GM18907 (cell line): ENCODE results near the gene CNTN3.

Experiments
- ATAC-seq: cut with Tn5 transposase; IDR thresholded peaks from one replicate; pipeline ENCODE4 v1.9.1; 2021; ENCODE audit warnings: mild to moderate bottlenecking, moderate library complexity; ENCODE audit not compliant: unreplicated experiment

Gene CNTN3

DNA sequence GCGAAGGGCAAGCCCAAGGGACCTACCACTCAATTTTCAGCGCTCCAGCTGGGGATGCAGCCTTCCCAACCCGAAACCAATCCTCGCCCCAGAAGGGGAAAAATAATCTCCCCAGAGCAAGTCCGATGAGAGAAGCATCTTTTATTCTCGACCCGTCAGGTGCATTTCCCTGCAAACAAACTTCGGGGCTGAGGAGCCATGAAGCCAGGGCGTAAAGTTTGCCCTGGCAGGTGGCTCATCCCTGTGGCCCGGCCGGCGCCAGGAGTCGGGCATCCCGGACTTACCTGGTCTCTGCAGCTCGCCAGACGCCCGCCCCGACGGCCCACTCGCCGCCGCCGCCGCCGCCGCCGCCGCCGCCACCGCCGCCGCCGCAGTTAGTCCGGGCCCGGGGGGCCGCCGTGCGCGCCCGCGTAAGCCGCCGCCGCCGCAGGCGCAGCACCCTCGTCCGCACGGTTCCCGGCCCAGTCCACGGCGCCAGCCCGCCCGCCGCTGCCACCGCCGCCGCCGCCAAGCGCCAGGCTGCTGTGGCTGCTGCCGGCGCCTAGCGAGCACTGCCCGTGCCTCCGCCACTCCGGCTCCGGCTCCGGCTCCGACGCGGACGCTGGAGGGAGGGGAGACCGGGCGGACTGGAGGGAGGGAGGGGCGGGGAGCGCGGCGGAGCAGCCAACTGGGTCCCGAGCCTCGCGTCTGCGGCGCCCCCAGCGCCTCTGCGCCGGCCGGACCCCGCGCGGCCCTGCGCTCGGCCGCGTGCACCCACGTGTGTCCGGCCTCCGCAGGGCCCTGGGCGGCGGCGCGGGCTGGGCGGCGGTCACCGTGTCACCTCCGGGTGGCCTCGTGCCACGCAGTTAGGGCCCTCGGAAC, at the start of gene CNTN3:
CNTN3 (minus strand) TSS at position 553 of the 861 bp plus-strand sequence. CDS start 93,547 bp downstream, outside the sequence.
- ATAC-seq = no peak

- ATAC-seq = no peak
Measured at GRCh38 chr3:74663178-74663577, 48.7 kb upstream of the CNTN3 start.

DNA sequence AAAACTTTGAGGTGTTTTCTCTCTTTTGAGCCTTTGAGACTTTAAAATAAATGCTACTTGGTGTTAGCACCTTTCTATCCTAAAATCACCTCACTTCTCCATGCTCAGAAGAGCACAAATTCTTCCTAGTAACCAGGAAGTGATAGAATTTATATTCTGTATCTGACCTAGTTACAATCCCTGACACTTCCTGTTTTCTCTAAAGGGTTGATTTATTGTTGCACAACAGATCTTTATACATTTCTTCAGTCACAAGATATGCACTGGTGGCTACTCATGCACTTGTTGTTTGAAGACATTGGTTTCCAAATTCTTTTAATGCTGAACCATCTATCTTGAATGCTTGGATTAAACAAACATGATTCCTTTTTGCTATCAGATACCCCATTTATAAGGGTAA, 47.2 kb upstream of the CNTN3 start:
- no peak for ATAC-seq

GRCh38 chr3:74651885-74652284, 37.4 kb upstream of the CNTN3 start:
- ATAC-seq = no peak

- no peak for ATAC-seq
Measured at GRCh38 chr3:74651292-74651691, 36.8 kb upstream of the CNTN3 start.

DNA sequence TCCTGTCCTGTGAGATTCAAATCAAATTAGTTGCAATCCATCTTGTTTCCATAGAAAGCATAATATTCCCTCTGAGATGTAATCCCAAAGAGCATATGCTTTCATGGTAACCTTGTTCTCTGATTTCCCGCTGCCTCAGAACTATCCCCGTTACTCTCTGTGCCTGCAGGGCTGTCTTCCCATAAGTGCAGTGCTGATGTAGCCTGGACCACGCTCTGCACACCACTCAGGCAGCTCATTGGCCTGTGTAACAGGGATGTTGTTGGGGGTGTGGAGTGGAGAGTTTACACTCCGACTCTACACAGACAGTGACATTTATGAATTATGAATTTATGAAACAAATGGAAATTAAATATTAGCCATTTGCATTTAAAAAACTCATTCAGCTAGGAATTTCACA, 33.6 kb upstream of the CNTN3 start:
- no peak for ATAC-seq

GRCh38 chr3:74646094-74646493, 31.6 kb upstream of the CNTN3 start:
- no peak for ATAC-seq

GRCh38 chr3:74643636-74644035, 29.2 kb upstream of the CNTN3 start:
- no peak for ATAC-seq

DNA sequence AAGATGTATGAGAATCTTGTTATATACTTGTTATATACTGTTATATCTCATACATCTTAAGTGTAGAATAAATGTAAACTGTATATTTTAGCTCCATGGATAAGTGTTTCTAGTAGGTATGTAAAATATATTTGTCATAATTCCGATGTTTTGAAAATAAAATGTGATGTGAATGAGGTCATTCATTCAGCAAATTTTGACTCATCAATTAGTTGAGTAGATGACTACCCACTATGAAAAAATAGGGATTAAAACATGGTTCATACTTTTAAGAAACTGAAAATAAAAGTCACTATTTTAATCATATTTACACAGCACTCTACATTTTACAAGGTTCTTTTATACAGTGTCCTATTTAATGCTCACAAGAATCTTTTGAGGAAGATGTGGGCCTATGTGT, 28.4 kb upstream of the CNTN3 start:
- ATAC-seq = no peak

DNA sequence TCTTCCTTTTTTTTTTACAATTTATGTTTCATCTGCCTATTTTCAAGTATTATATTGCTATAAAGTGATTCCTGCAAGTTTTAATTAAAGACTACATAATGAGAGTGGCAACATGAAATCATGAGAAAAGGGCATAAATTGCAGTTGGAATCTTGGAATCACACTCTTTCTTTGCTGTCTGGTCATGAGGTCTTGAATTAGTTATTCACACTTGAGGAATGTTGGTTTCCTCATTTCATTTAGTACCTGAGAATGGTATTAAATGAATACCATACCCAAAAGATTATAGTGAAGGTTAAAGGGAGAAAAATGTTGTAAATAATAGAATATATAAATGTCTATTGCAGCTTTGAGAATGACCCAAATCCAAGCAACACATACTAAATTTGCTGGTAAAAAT, 25.8 kb upstream of the CNTN3 start:
- ATAC-seq = no peak

DNA sequence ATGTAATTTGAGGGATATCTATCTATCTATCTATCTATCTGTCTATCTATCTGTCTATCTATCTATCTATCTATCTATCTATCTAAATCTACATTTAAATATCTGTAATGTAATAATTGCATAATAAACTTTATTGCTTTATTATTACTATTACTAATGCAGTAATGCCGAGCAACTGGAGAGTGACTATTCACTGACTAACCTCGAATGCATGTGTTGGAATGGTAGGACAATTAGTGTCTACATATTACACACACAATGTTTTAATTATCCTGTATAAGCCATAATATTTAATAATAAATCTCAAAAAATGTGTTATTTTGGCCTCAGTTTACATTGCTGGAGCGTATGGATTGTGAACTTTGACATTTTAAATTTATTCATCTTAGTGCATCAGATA, 25.2 kb upstream of the CNTN3 start:
- no peak for ATAC-seq

DNA sequence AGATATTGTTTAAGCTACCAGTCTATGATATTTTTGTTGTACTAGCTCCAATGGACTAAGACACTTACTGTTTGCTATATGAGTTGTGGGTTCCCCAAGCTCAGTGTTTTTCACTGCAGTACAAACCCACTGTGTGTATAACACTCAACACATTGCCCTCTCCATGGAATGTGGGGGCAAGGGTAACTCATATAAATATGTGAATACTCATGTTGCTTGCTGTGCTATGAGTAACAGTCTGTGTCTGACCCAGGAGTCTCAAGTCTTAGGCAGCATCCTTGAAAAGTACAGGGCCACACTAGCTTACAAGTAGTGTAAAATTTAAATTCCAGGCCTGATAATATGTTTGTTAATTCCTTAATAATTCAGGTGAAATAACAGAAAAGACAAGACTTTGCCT, 22.5 kb upstream of the CNTN3 start:
- no peak for ATAC-seq

DNA sequence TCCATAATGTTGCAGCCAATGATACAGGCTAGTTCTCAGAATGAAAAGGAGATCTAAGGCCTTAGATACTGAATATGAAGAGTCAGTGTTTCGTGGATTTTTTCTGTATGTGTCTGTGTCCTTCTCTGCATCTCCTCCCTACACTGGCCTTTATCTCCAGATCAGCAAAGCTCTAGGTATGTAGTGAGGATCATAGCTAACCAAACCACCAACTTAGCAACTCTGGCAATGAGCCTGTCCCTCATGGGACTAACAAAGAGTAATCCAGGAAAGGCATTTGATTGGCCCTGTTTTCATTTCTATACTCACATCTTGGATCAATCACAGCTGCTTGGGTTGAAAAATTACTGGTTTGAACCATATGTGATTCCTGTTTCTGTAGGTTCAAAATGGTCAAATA, 18.6 kb upstream of the CNTN3 start:
- ATAC-seq = no peak

DNA sequence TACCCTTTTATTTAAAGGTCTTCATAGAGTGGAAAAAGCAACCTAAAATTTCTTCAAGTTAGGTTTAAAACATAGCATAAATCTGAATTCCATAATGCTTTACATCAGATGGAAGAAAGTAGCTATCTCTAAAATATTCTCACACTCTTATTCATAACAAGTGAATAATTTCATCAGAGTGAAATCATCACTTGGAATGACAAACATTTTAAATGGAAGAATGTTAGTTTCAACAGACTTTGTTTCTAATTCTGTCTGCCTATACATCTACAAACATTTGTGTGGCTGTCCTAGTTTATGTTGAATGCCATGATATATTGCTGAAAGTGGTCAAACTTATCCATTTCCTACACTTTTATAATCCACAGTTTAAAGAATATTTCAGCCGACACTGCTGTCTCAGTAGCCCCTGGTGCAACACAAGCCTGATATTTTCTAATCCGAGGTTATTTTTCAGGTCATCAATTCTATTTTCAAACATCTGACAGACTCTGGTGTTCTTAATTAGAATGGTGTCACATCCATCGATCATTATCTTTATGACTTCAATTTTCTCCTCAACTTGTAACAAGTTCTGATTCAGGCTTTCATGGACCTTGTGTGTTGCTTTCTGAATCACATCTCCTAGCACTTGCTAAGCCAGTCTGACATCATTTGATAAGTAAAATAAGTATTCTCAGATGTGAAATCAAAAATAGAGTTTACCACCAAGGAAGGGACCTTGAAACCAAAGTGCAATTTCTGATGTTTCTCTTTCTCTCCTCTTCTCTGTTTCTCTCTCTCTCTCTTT, 17.1 kb upstream of the CNTN3 start:
- ATAC-seq = no peak

- ATAC-seq = no peak
Measured at GRCh38 chr3:74630602-74631001, 16.1 kb upstream of the CNTN3 start.

- no peak for ATAC-seq
Measured at GRCh38 chr3:74626011-74626410, 11.6 kb upstream of the CNTN3 start.

DNA sequence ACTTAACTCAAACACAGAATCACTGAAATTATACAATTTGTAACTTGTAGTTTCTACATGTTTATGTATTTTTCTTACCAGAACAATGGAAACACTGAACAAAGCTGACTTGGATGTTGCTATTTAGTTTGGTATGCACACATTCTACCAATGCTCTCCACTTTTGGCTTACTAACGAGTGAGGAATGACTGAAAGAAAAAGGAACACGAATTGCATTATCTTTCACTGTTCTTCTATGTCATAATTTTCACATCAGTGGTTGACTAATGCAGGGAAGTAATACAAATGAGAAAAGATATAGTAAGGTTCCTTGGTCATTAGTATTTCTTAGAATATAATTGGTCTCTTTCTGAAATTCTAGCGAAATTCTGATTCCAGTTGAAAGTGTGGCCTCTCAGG, 9.8 kb upstream of the CNTN3 start:
- ATAC-seq = no peak

- ATAC-seq = no peak
Measured at GRCh38 chr3:74623261-74623836, 8.9 kb upstream of the CNTN3 start.

GRCh38 chr3:74621581-74621980, 7.1 kb upstream of the CNTN3 start:
- ATAC-seq = no peak

DNA sequence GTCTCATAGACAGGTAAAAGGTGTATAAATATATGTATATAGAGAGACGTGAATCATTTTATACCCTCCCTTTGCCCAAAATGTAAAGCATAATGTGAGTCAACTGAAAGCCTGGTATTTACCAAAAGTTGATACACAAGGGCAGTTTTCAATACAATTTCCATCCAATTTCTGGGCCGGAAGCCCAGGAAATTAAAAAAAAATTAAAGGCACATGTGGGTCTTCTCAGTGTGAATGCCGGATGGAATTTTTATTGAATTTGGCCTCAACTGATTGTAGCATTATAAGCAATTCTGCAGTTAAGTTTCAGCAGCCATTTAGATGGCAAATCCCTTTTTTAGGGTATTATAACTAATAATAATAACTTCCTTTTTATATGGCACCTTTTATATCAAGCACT, 3.3 kb upstream of the CNTN3 start:
- ATAC-seq = no peak

DNA sequence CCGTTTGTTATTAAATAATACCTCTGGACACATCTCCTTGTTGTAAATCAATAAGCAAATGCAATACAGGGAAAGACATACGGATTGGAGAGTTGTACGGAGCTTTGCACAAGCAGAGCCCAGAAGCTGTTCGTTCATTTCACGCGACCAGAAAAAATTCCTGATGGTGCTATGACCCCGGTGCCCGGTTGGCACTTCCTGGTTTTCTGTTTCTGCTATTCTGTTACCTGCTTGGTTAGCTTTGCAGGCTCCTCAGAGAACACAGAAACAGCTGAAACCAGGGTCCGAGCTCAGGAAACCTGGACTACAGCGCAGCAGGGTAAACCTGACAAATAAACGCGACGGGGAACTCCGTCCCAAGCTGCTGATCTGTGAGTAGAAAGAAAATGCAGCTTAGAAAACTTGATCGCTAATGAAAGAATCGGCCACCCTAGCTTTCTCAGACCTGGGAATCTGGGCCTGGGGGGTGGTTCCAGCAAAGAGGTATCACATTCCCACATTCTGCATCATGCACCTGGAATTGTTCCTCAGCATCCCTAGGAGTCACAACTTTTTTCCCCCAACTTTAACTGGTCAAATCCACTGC, 845 bp downstream of the CNTN3 start:
- no peak for ATAC-seq
